Measurements from ENCODE around the gene RXRA. TPM values are rescaled to one million over a fixed set of nuclear protein-coding genes. Genes with fewer than 3 reads are reported as not detected.

The RXRA gene
- total RNA-seq (2014; rRNA removed): 19.1 and 20.4 TPM in 2 replicates
- 20.9 TPM for polyA plus RNA-seq (2012)

DNA sequence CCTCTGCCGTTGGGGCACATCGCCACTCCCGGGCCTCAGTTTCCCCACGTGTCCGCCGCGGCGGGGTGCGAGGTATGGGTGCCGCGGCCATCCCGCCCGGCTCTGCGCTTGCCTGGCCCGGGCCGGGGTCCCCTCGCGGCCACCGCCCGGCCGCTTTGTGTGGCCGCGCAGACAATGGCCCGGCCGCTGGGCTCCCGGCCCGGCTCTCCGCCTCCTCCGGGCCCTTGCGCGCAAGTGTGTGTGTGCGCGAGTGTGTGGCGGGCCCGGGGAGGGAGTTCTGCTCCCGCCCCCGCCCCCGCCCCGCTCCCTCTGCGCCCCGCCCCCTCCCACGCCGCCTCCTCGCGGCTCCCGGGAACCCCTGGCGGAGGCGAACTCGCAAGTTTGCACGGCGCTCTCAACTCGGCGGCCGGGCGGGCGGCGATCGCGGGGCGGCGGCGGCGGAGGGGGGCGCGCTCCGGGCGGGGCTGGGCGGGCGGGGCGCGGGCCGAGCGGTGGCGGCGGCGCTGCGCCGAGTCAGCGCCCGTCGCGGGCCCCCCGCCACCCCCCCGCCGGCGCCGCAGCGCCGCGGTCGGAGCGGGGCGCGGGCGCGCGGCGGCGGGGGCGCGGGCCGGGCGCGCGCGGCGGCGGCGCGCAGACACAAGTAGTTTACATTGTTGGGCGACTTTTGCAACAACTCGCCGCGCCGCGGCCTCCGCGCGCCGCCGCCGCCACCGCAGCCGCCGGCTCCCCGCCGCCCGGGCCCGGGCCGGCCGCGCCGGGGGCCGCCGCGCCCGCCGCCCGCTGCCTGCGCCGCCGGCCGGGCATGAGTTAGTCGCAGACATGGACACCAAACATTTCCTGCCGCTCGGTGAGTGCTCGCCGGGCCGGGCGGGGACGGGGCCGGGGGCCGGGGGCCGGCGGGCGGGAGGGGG lies at the start of gene RXRA:
Gene RXRA (plus strand): TSS at position 643 of the 911 bp plus-strand sequence. CDS start 177 bp downstream, at position 820.
- peak; percentile 79 for DNase-seq (ENCODE audit: low read depth)

DNA sequence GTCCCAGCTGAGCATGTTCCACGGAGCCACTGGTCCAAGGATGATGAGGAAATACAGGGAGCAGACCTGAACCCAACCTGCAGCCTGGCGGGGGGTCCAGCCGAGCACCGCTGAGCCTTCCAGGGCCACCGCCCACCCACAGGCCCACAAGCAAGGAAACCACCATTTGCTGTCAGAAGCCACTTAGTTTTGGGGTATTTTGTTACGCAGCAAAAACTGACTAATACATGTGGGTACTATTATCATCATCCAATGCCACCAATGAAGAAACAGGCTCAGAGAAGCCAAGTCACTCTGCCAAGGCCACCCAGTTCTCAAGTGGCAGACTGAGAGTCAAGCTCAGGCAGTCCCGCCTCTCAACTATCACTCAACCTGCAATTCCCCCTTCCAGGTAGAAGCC lies 48.0 kb upstream of the RXRA start:
- no peak for DNase-seq (ENCODE audit: low read depth)

DNA sequence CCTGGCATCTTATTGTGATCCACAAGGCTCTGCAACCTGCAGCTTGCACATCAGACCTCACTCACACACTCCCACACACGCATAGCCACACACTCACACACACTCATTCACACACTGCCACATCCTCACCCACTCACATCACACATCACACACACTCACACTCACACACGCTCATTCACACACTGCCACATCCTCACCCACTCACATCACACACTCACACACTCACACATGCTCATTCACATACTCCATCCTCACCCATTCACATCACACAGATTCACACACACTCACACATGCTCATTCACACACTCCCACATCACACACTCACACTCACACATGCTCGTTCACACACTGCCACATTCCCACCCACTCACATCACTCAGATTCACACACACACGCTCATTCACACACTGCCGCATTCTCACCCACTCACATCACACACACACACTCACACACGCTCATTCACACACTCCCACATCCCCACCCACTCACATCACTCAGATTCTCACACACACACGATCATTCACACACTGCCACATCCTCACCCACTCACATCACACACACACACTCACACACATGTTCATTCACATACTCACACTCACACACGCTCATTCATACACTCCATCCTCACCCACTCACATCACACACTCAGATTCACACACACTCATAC lies 47.1 kb upstream of the RXRA start:
- DNase-seq (ENCODE audit: low read depth): no peak

DNA sequence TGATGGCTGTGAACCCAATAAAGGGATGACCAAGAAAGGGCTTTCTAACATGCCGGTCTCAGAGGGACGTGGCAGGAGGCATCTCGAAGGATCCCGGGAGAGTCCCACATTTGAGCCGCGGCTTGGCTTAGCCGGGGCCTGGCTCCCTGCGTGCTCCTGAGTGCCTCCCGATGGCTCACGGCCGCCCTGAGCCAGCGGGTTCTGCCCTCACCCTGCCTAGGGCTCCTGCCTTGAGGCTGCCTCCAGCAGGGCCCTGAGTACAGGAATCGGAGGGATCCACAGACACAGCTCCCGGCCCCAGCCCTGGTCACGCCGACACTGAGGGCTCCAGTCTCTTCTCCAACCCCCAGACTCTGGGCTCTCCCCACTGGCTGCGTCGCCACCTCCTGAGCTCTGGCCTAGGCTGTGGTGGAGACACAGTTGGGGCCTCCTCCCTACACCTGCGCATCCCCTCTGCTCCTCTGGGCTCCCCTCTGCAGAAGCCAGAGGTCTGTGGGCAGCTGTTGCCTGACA lies 44.1 kb upstream of the RXRA start:
- DNase-seq (ENCODE audit: low read depth): no peak

DNA sequence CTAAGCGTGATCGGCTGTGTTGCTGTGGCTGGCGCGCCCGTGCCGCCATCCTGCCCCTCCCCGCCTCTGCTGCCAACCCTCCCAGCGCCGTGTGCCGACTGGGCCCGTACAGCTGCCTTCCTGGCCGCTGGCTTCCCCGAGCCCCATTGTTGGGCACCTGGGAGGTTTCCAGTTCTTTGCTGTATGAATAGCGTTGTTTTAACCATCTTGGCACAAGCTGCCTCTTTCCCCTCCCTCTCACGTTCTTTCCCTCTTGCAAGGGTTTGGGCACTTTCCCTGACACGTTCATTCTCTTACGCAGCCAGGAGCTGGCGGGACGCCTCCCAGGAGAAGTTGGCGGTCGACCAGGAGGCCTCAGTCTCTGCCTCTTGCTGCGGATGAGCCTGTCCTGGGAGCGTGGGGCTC lies 43.1 kb upstream of the RXRA start:
- DNase-seq (ENCODE audit: low read depth): no peak

DNA sequence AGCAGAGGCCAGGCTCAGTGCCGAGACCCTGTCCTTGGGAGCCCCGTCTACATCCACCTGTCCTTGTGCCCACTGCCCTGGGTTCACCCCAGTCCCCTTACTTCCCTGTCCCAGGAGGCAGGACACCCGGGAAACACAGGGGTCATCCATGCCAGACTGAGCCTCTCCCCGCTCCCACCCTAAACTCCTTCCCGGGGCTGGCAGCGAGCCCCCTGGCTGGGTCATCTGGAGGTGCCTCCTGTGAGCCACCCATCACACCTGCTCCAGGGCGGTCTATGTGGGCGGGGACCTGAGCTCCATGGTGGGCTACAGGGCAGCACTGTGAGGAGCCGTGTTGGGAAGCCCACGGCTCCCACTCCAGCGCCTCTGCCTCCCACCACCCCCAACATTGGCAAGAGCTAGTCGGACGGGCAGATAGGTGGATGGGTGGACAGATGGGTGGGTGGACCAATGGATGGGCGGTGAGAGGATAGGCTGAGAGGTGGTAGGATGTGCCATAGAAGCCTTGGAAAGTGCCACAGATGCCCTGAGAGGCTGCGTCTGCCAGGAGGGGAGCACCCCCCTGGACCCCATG lies 42.5 kb upstream of the RXRA start:
- DNase-seq (ENCODE audit: low read depth): no peak

DNA sequence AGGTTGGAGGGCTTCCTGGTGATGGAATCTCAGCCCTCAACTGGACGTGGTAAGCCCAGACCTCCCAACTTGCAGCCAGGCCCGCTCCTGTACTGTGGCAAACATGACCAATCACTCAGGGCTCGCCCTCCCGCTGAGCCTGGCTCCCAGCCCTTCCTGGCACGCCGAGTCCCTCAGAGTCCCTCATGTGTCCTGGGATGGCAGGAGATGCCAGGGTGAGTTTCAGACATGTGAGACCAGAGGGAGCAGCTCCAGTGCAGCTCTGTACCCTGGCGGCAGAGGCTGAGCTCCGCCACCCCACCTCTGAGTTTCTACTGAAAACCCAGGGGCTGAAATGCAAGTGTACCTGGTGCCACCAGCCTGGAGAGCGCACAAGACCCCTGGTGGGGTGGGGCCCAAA lies 42.0 kb upstream of the RXRA start:
- DNase-seq (ENCODE audit: low read depth): no peak

DNA sequence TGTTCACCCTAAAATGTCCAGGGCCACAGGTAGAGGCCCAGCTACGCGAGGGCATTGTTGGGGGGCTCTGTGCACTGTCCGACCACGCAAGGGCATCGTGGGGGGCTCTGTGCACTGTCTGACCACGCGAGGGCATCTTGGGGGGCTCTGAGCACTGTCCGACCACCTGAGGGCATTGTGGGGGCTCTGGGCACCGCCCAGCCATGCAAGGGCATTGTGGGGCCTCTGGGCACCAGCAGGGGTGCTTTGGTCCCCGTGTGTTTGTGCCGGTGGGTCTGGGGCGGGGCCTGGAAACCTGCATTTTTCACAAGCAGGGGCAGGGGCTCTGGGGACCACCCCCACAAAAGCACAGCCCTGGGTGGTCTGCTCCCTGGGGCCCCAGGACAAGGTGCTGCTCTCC lies 41.5 kb upstream of the RXRA start:
- DNase-seq (ENCODE audit: low read depth): no peak

DNA sequence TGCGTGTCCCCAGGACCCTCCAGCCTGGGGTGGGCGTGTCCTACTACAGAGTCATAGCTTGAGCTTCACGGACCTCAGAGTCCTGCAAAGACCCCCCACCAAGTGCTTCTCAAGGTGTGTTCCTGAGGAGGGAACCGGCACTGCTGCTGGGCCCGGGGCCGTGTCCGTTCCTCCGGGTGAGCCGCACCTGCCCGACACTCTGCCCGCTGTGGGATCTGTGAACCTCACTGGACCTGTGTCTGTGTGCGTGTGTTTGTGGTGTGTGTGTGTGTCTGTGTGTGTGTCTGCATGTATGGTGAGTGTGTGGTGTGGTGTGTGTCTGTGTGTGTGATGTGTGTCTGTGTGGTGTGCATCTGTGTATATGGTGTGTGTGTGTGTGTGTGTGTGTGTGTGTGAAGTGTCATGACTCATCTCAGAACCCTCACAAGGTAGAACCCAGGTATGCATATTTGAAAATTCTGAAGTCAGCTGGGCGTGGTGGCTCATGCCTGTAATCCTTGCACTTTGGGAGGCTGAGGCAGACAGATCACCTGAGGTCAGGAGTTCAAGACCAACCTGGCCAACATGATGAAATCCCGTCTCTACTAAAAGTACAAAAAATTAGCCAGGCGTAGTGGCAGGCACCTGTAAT lies 40.9 kb upstream of the RXRA start:
- DNase-seq (ENCODE audit: low read depth): no peak

DNA sequence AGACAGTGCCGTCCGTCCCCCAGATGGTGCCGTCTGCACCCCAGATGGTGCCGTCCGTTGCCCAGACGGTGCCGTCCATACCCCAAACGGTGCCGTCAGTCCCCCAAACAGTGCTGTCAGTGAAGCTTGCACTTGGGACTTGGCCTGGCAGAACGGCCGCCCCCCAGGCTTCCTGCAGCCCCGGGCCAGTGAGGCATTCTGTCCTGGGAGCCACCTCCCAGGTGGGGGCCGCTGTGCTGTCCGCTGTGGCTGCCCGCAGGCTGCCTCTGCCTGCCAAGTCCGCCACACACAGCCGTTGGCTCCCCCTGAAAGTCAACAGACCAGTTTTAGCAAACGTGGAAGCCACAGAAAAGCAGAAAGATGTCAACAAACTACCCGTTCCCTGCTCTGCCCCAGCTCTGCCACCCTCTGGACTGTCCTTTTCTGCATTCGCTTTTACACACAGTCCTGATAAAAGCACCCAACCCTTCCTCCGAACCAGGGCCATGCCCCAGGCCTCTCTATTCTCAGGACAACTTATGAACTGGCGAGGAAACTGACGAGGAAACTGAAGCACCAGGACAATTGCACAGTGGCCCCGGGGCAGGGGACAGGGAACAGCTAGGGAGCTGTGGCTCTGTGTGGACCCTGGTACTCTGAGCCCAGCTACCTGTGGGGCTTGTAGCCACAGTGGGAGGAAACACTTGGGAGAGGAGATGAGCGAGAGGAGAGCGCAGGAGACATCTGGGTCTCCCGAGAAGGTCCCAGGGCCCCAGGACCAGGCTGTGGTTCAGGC lies 39.6 kb upstream of the RXRA start:
- DNase-seq (ENCODE audit: low read depth): no peak

DNA sequence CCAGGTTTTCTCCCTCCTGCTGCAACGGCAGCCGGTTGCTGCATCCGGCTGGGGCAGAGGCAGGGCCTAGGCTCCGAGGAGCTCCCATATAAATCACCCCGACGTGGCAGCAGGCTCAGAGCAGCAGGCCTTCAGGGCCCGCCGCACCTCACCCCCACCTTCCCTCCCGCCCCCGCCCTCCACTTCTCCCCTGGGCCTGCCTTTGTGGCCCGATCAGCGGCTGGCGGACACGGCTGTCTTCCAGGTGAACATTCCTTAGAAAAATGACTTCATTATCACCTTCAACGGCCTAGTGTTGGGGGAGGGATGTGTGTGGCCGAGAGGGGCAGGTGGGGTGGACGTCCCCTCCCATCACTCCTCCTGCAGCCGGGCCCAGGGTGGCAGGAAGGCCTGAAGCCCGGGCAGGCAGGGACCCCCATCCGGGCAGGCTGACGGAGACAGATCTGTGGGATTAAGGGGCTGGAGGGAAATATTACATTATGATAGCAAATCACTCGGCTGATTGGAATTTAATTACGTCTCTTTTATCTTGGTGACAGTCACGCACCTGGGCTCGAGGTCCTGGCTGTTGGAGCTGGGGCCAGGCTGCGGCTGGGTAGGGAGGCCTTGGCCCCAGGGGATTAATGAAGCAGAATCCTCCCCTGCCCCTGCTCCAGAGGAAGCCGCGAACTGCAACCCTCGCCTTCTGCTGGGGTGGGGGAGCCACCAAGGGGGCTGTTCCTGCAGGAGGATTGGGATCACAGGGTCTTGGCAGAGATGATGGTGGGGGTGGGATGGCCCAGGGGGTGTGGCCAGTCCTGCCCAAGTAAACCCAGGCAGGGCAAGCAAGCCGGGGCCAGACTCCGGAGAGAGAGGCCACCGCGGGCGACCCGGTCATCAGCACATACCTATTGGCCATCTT lies 38.4 kb upstream of the RXRA start:
- no peak for DNase-seq (ENCODE audit: low read depth)

DNA sequence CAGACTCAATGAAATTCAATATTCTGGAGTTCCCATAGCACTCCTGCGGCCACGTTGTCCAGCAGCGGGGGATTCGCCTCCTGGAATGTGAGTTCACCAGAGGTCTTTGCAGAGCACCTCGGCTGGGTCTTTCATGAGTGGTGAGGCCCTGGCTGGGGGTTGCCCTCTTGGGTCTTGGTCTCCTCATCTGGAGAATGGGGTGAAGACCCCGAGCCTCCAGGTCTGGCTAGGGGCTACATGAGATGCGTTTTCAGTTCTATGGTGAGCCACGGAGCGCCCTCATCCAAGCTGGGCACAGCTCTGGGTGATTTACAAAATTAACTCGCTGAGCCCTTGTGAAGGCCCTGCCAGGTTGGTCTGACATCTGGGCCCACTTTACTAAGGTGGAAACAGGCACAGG lies 37.5 kb upstream of the RXRA start:
- DNase-seq (ENCODE audit: low read depth): no peak

DNA sequence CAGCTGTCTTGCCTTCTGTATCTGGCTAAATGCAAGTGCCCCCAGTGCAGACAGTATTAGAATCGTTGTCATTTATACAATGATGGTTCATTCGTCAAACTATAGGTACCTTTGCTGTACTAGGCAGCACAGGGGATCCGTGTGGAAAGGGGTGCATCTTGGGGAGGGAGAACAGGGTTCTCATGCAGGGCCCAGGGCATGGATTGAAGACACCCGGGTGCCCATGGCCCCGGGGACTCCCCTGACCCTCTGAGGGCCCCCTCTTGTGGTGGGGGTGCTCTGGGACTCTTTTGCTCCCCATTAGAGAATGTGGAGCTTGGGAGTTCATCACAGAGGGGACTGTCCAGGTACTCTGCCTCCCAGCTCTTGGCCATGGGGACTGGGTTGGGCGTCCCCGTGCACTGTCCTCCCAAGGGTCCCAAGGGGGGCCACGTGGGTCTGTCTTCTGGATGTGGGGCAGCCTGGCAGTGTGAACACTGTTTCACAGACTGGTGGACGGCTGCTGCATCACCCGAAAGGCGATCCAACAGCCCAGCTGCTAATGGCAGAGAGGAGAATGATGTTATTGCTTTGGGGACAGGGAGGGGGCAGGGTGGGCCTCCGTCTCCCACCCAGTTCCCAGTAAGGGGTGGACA lies 36.9 kb upstream of the RXRA start:
- no peak for DNase-seq (ENCODE audit: low read depth)

DNA sequence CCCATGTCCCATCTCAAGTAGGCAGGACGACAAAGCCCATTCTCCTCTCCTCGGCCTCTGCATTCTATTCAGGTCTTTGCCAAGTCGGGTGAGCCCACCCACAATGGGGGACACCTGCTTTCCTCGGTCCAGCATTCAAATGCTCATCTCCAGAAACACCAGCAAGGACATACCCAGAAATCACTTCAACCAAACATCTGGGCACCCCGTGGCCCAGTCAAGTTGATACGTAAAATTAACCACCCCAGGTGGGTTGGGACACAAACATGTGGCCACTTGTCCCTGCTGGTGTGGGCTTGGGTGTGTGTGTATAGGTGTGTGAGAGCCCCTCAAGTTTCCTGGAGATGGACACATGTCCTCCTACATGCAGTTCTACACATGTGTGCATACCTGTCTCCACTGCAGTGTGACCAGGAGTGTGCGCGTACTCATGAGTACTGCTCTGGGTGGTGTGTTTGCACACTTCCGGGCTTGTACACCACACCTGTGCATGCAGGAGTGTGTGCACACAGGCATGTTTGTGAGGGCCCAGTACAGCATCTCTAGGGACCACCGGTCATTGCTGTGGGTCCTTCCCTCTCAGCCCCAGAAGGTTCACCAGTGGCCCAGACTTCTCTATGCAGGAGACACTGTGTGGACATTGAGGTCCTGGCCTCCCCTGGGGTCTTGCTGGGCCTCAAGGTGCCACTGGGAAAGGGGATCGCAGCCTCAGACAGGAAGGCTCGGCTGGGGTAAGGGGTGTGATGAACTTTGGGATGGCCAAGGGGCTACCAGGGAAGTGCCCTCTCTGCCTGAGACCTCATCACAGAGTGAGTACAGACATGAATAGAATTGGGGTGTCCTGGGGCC lies 35.4 kb upstream of the RXRA start:
- no peak for DNase-seq (ENCODE audit: low read depth)

DNA sequence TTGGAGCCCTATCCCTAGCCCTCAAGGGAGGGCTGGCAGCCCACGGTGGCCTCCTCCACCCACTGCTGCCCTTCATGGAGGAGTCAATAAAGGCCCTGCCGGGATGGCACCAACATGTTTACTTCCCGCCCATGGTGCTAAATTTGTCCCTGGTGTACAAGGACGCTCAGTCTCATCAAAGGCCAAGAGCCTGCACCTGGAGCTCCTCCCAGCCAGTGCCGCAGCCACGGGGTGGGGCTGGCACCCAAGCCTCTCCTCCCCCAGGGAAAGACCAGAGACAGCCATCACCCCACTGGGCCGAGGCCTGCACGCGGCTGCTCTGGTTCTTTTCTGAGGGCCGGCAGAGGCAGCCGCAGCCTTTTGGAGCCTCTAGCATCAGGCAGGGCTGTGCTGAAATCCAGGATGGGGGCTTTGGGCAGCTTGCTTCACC lies 34.8 kb upstream of the RXRA start:
- DNase-seq (ENCODE audit: low read depth): no peak

DNA sequence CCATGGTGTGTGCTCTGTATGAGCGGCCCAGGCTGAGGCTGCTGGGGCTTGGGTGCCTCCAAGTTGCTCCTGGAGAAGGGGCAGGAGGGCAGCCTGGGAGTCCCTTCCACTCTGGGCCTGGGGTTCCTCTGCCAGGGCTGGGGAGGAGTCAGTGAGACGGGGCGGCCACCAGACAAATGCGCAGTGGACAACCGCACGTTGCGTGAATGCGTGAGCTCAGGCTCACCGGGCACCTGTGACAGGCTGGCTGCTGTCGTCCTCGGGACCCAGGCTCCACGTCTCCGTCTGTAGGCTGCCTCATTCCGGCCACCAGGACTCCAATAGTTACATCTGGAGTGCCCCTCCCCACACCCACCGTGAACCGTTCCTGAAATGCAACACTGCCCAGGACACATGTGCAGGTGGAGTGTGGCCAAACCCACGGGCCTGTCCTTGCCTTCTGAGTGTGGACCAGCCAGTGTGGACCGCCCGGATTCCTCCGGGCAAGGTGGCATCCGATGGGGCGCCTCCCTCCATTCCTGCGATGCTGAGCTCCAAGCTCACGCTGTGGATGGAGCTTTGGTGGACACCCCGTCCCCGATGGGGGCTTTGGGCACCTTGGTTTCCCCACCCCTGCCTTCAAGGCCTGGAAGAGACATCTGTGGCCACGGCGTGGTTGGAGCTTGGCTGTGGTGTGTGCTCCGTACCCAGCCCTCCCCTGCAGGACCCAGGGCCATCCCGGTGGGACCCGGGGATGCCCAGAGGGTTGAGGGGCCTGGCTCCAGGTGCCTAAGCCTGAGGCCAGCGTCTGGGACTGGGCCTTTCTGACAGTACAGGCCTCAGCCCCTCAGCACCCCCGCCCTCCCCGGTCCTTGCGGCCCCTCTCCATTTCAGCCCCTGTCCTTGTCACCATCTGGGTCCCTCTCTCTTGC lies 34.0 kb upstream of the RXRA start:
- no peak for DNase-seq (ENCODE audit: low read depth)

DNA sequence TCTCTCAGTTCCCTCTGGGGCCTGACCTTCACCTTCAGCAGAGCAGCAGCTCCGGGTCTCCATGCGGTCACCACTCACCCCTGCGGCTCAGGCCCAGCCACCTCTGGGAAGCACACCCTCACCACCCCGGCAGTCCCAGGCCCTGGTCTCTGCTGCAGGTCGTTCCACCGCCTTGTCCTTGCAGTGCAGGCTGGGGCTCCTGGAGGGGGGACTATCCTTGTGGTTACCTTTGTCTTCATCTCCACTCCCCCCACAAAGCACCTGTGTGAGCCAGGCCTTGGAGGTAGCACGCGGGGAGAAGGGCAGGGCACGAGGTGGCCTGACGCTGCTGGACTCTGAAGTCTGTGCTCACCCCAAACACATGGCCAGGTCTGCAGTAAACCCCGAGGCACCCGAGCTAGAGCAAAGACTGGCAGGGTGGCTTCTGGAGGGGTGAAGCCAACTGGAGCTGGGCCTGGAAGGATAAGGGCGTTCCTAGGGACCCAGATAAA lies 33.2 kb upstream of the RXRA start:
- DNase-seq (ENCODE audit: low read depth): no peak

Measured in LHCN-M2 (cell line).